Caco-2 (cell line): ENCODE results near the gene DDX3X. TPM values are rescaled to one million over a fixed set of nuclear protein-coding genes. Genes with fewer than 3 reads are reported as not detected.
"Not testable (repeated sequence)": the region's sequence is repeated elsewhere in the genome, so short reads cannot be mapped to it uniquely, and the experiment has no call there.

Source experiments
- BruUV-seq: library from RNA; stranded (reverse); fragments of 400-500 nt; replicated peaks from 2 replicates; lab custom pipeline; 2021; lab: Mats Ljungman, UMichigan
- CTCF ChIA-PET: fragments of 300-600 bp; sonication (Branson Sonifier 250); formaldehyde crosslinking; loops from one replicate; lab custom pipeline; 2022; ENCODE audit warnings: antibody characterized with exemption; lab: Charles Lee
- POLR2A ChIA-PET: fragments of 300-600 bp; sonication (Branson Sonifier 250); formaldehyde crosslinking; loops from one replicate; lab custom pipeline; 2022; ENCODE audit warnings: antibody characterized with exemption; lab: Charles Lee
- DNase-seq, 2 experiments: peaks; one replicate each; pipeline versions ENCODE4 v3.0.0 to v3.0.0-alpha.2; 2020 to 2022
- H3K27me3 ChIP-seq: replicated peaks from 2 replicates; pipeline ENCODE4 v1.6.0; 2011; ENCODE audit warnings: low read length; ENCODE audit not compliant: control insufficient read depth, insufficient read depth
- H3K36me3 ChIP-seq: 2 replicates; pipeline ENCODE4 v1.5.1; 2011; ENCODE audit warnings: low read length; ENCODE audit not compliant: control insufficient read depth, insufficient read depth
- H3K4me1 ChIP-seq: fragments of 250-450 bp; sonication (Bioruptor Pico); 2 replicates; pipeline ENCODE4 v1.5.1; 2020; ENCODE audit warnings: mild to moderate bottlenecking
- H3K4me3 ChIP-seq: 2 replicates; pipeline ENCODE4 v1.5.1; 2011; ENCODE audit warnings: low read depth, mild to moderate bottlenecking, control low read depth, low read length
- H3K9me3 ChIP-seq: fragments of 250-450 bp; sonication (Bioruptor Pico); 2 replicates; pipeline ENCODE4 v1.5.1; 2020; ENCODE audit warnings: mild to moderate bottlenecking, moderate library complexity
- H3K27ac Mint-ChIP-seq: one replicate; pipeline ENCODE4 v1.8.0; 2022; ENCODE audit warnings: mixed read lengths; ENCODE audit not compliant: unreplicated experiment
- H3K27me3 Mint-ChIP-seq: one replicate; pipeline ENCODE4 v1.8.0; 2022; ENCODE audit warnings: mixed read lengths; ENCODE audit not compliant: insufficient read depth, unreplicated experiment
- H3K36me3 Mint-ChIP-seq: one replicate; pipeline ENCODE4 v1.8.0; 2022; ENCODE audit warnings: mild to moderate bottlenecking, mixed read lengths; ENCODE audit not compliant: insufficient read depth, unreplicated experiment
- H3K4me1 Mint-ChIP-seq: one replicate; pipeline ENCODE4 v1.8.0; 2022; ENCODE audit warnings: low read depth, mixed read lengths; ENCODE audit not compliant: unreplicated experiment
- H3K4me3 Mint-ChIP-seq: one replicate; pipeline ENCODE4 v1.8.0; 2022; ENCODE audit warnings: mild to moderate bottlenecking, moderate library complexity, mixed read lengths; ENCODE audit not compliant: unreplicated experiment
- H3K9me3 Mint-ChIP-seq: one replicate; pipeline ENCODE4 v1.8.0; 2022; ENCODE audit warnings: mixed read lengths; ENCODE audit not compliant: unreplicated experiment
- intact Hi-C: fragments of 100-400 bp; cut with micrococcal nuclease; formaldehyde crosslinking; loops from one replicate; pipeline ENCODE4 v1.10.0; 2022; ENCODE audit not compliant: unreplicated experiment
- total RNA-seq: library from RNA; stranded (reverse); gene quantifications from 2 replicates; pipeline ENCODE4 v1.2.3, GENCODE V29; 2022
- TF ChIP-seq, protein P1 (sequence below), 2 experiments: fragments of 200-600 bp in 1 of 2; IDR thresholded peaks; 1 replicate in 1 of 2; 2 replicates in 1 of 2; pipeline versions ENCODE4 v1.5.1 to v1.8.0; 2011 to 2022; ENCODE audit warnings: antibody characterized with exemption in 1 of 2, control low read depth in 1 of 2, inconsistent platforms in 1 of 2, low read depth in 1 of 2, low read length in 1 of 2, mild to moderate bottlenecking in 1 of 2, moderate library complexity in 1 of 2; ENCODE audit not compliant: insufficient read depth in 1 of 2, severe bottlenecking in 1 of 2, unreplicated experiment in 1 of 2

The DDX3X gene
- total RNA-seq, 1 experiment from 2014 or later, result 302 TPM

DNA sequence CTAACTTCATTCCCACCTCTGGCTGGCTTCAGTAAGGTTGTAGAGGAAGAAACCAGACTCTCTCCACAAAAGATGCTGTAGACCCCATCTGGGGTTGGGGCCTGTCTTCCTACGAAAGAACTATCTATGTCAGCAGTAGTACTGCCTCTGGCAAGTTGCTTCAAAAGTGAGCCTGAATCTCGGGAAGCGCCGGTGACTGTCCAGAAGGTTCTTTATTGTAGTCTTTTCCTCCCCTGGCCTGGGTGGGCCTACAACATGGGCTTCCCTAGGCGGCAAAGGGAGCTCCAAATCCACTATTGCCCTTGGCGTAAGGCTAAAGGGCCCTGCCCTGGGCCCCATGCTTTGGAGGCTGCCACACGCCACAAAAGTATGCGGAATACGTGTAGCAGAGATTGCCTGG, 74.6 kb downstream of the DDX3X start:
- Histone ChIP-seq H3K36me3 (no peaks in the 10 kb centered on the region), H3K4me3 (no peak overlapping the region), H3K27me3 (no peaks in the 10 kb centered on the region), H3K9me3 (no peaks in the 10 kb centered on the region), H3K4me1 (no peaks in the 10 kb centered on the region)
- H3K4me1 Mint-ChIP-seq, result no peaks in the 10 kb centered on the region
- no peaks in the 10 kb centered on the region for H3K9me3 Mint-ChIP-seq
- TF ChIP-seq, protein P1, sequence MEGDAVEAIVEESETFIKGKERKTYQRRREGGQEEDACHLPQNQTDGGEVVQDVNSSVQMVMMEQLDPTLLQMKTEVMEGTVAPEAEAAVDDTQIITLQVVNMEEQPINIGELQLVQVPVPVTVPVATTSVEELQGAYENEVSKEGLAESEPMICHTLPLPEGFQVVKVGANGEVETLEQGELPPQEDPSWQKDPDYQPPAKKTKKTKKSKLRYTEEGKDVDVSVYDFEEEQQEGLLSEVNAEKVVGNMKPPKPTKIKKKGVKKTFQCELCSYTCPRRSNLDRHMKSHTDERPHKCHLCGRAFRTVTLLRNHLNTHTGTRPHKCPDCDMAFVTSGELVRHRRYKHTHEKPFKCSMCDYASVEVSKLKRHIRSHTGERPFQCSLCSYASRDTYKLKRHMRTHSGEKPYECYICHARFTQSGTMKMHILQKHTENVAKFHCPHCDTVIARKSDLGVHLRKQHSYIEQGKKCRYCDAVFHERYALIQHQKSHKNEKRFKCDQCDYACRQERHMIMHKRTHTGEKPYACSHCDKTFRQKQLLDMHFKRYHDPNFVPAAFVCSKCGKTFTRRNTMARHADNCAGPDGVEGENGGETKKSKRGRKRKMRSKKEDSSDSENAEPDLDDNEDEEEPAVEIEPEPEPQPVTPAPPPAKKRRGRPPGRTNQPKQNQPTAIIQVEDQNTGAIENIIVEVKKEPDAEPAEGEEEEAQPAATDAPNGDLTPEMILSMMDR (IDR thresholded peaks at IDR 0.05; ENCODE audit: insufficient read depth in 1 of 2, low read depth in 1 of 2, low read length in 1 of 2, severe bottlenecking in 1 of 2, unreplicated experiment in 1 of 2), result no peak
- POLR2A ChIA-PET, result no interaction called here
- intact Hi-C loops, result no loop called here
- no peak for DNase-seq
- BruUV-seq, result no TSS peak
- no peak overlapping the region for H3K4me3 Mint-ChIP-seq
- CTCF ChIA-PET, result no interaction called here
- H3K27me3 Mint-ChIP-seq, result no peaks in the 10 kb centered on the region
- H3K27ac Mint-ChIP-seq, result no peak overlapping the region
- no peaks in the 10 kb centered on the region for H3K36me3 Mint-ChIP-seq

DNA sequence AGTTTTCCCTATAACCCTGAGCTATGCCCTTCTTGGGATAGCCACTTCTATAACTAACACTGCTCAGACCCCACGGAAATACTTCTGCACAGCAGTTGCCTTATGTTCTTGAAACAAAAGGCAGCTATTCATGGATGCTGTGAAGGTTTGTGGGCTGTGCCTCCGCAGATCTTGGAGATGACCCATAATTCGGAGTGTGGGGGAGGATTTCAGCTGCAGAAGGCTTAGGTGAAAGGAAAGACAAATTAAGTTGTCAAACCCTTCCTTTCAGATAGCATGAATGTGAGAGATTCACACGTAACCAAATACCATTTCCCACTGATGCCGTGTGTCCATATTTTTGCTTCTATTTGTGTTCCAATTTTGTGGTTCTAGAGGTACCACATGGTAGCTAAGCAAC, 75.0 kb downstream of the DDX3X start:
- Histone ChIP-seq H3K4me1 (no peaks in the 10 kb centered on the region), H3K9me3 (no peaks in the 10 kb centered on the region), H3K4me3 (no peak overlapping the region), H3K27me3 (no peaks in the 10 kb centered on the region), H3K36me3 (no peaks in the 10 kb centered on the region)
- CTCF ChIA-PET, result no interaction called here
- Mint-ChIP-seq H3K4me3 (no peak overlapping the region), H3K27ac (no peak overlapping the region), H3K27me3 (no peaks in the 10 kb centered on the region), H3K4me1 (no peaks in the 10 kb centered on the region), H3K36me3 (no peaks in the 10 kb centered on the region), H3K9me3 (no peaks in the 10 kb centered on the region)
- BruUV-seq, result no TSS peak
- POLR2A ChIA-PET, result no interaction called here
- no peak for DNase-seq
- intact Hi-C loops, result no loop called here
- TF ChIP-seq, protein P1 (IDR thresholded peaks at IDR 0.05; ENCODE audit: insufficient read depth in 1 of 2, low read depth in 1 of 2, low read length in 1 of 2, severe bottlenecking in 1 of 2, unreplicated experiment in 1 of 2), result no peak

DNA sequence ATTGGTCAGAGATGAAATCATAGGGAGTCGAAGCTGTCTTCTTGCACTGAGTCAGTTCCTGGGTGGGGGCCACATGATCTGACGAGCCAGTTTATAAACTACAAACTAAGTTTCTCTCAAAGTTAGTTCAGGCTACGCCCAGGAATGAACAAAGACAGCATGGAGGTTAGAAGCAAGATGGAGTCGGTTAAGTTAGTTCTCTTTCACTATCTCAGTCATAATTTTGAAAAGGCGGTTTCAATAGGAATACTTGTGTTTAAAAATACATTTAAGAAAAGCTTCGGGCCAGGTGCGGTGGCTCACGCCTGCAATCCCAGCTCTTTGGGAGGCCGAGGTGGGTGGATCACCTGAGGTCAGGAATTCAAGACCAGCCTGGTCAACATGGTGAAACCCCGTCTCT, 77.3 kb downstream of the DDX3X start:
- H3K4me1 Mint-ChIP-seq, H3K27me3 Mint-ChIP-seq, H3K9me3 ChIP-seq, H3K27ac Mint-ChIP-seq, intact Hi-C loops, DNase-seq, POLR2A ChIA-PET, H3K27me3 ChIP-seq, H3K36me3 Mint-ChIP-seq, H3K36me3 ChIP-seq, CTCF ChIA-PET, H3K4me3 ChIP-seq, H3K9me3 Mint-ChIP-seq, BruUV-seq, H3K4me1 ChIP-seq, H3K4me3 Mint-ChIP-seq: not testable (repeated sequence)
